SU-DHL-6 (cell line): ENCODE results near the gene LRRN2.

Experiments
- EZH2phosphoT487 ChIP-seq: fragments of 200-600 bp; sonication (generic), shearing (Covaris generic); conservative IDR thresholded peaks from 2 replicates; pipeline ENCODE4 v1.6.1; 2018; ENCODE audit warnings: mild to moderate bottlenecking, antibody characterized with exemption, low read length, moderate library complexity, mixed read lengths
- TF ChIP-seq, protein P1 (sequence below): fragments of 200-600 bp; sonication (generic); IDR thresholded peaks from one replicate; pipeline ENCODE4 v1.5.1; 2017; ENCODE audit warnings: antibody characterized with exemption, mild to moderate bottlenecking, low read length, moderate library complexity; ENCODE audit not compliant: insufficient read depth, poor library complexity, severe bottlenecking

DNA sequence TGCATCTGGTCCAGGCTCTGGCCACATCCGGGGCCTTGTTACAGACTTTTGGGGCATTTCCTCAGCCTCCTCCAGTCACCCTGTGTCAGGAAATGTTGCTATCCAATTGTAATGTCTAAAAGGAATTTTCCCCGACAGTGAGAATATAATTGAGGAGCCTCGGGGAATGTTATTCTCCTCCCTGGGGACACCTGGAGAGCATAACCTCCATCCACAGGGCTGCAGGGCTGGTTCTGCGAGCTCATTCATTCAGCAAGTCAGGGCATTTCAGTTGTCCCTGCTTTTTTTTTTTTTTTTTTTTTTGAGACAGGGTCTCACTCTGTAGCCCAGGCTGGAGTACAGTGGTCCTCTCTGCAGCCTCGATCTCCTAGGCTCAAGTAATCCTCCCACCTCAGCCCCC lies 96.7 kb downstream of the LRRN2 start:
- TF ChIP-seq, protein P1, sequence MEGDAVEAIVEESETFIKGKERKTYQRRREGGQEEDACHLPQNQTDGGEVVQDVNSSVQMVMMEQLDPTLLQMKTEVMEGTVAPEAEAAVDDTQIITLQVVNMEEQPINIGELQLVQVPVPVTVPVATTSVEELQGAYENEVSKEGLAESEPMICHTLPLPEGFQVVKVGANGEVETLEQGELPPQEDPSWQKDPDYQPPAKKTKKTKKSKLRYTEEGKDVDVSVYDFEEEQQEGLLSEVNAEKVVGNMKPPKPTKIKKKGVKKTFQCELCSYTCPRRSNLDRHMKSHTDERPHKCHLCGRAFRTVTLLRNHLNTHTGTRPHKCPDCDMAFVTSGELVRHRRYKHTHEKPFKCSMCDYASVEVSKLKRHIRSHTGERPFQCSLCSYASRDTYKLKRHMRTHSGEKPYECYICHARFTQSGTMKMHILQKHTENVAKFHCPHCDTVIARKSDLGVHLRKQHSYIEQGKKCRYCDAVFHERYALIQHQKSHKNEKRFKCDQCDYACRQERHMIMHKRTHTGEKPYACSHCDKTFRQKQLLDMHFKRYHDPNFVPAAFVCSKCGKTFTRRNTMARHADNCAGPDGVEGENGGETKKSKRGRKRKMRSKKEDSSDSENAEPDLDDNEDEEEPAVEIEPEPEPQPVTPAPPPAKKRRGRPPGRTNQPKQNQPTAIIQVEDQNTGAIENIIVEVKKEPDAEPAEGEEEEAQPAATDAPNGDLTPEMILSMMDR: no peak
- TF ChIP-seq EZH2phosphoT487: no peak
